T1000 (cell line): ENCODE measurements around the gene CSE1L.
"Not testable (repeated sequence)": the region's sequence is repeated elsewhere in the genome, so short reads cannot be mapped to it uniquely, and the experiment has no call there.

Experiments
- DNase-seq: peaks from one replicate; lab custom pipeline; 2025; ENCODE audit warnings: mixed read lengths; lab: John Stamatoyannopoulos, UW

CSE1L gene

GRCh38 chr20:49123982-49124381 is 77.9 kb downstream of the CSE1L start:
- DNase-seq, result no peak

- no peak for DNase-seq
These were observed 86.9 kb downstream of the CSE1L start for GRCh38 chr20:49132995-49133478.

- DNase-seq, result no peak
These were observed 87.5 kb downstream of the CSE1L start for GRCh38 chr20:49133571-49133970.

- DNase-seq, result not testable (repeated sequence)
These were observed 88.7 kb downstream of the CSE1L start for GRCh38 chr20:49134797-49135196.

GRCh38 chr20:49136817-49137571 is 90.9 kb downstream of the CSE1L start:
- no peak for DNase-seq

- DNase-seq, result no peak
These were observed 92.3 kb downstream of the CSE1L start for GRCh38 chr20:49138431-49138830.

- DNase-seq, result no peak
These were observed 94.3 kb downstream of the CSE1L start for GRCh38 chr20:49140411-49140810.

- DNase-seq, result no peak
These were observed 94.7 kb downstream of the CSE1L start for GRCh38 chr20:49140834-49141233.
